Central memory CD4-positive, alpha-beta T cell (primary cell): ENCODE results near the gene MRPL24.

Source experiments
- DNase-seq: peaks from one replicate; pipeline ENCODE4 v3.0.0; 2022

The MRPL24 gene

GRCh38 chr1:156709757-156710489 is 31.0 kb downstream of the MRPL24 start:
- no peak for DNase-seq

GRCh38 chr1:156709031-156709430 is 31.9 kb downstream of the MRPL24 start:
- no peak for DNase-seq

- DNase-seq: no peak
Observed at GRCh38 chr1:156708218-156708661, 32.6 kb downstream of the MRPL24 start.

GRCh38 chr1:156707417-156708217 is 33.3 kb downstream of the MRPL24 start:
- DNase-seq: no peak

- no peak for DNase-seq
Observed at GRCh38 chr1:156706657-156707416, 34.1 kb downstream of the MRPL24 start.

GRCh38 chr1:156705918-156706656 is 34.8 kb downstream of the MRPL24 start:
- peak; percentile 64 for DNase-seq

GRCh38 chr1:156705321-156705917 is 35.5 kb downstream of the MRPL24 start, which contains the start of gene CRABP2:
TSS of gene CRABP2 (minus strand) at chr1:156705583. CDS start at chr1:156705446, 137 bp downstream.
- no peak for DNase-seq

GRCh38 chr1:156704930-156705320 is 36.0 kb downstream of the MRPL24 start:
- no peak for DNase-seq

GRCh38 chr1:156704166-156704711 is 36.6 kb downstream of the MRPL24 start:
- no peak for DNase-seq

GRCh38 chr1:156703741-156704140 is 37.1 kb downstream of the MRPL24 start:
- no peak for DNase-seq

GRCh38 chr1:156703336-156703735 is 37.6 kb downstream of the MRPL24 start:
- DNase-seq: no peak

GRCh38 chr1:156700736-156701531 is 40.0 kb downstream of the MRPL24 start:
- no peak for DNase-seq

- no peak for DNase-seq
Observed at GRCh38 chr1:156698995-156699394, 41.9 kb downstream of the MRPL24 start.

GRCh38 chr1:156697481-156697880 is 43.4 kb downstream of the MRPL24 start:
- no peak for DNase-seq

- DNase-seq: no peak
Observed at GRCh38 chr1:156696755-156697154, 44.1 kb downstream of the MRPL24 start.

GRCh38 chr1:156694690-156694962 is 46.3 kb downstream of the MRPL24 start:
- DNase-seq: no peak

- no peak for DNase-seq
Observed at GRCh38 chr1:156693848-156694689, 46.8 kb downstream of the MRPL24 start.

- no peak for DNase-seq
Observed at GRCh38 chr1:156692925-156693847, 47.7 kb downstream of the MRPL24 start.

- no peak for DNase-seq
Observed at GRCh38 chr1:156692441-156692924, 48.4 kb downstream of the MRPL24 start.
